ENCODE measurements around the gene TMLHE. TPM values are rescaled to one million over a fixed set of nuclear protein-coding genes. Genes with fewer than 3 reads are reported as not detected.
"Not testable (repeated sequence)": the region's sequence is repeated elsewhere in the genome, so short reads cannot be mapped to it uniquely, and the experiment has no call there.

Gene TMLHE
- total and polyA plus RNA-seq, 2 donors (not counting 1 experiment from before 2014, with no cell fraction given) = 14.9 to 26.9 TPM

DNA sequence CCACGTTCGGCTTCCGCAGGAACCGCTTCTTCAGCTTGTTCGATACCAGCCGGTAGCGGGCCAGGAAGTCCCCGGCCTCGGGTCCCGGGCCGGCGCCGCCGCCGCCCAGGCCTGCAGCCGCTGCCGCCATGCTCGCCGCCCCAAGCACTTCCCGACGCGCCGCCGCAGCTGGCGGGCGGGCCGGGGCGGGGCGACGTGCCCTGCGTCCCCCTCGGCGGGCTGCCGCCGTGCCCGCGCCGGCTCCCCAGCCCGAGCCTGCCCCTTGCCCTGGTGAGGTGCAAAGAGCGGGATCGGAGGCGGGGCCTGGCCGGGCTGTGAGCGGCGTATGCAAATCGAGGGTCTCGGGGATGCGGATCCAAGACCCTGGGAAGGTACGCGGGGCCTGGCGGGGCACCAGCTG lies 154.3 kb downstream of the TMLHE start, which contains the start of gene F8A3:
TSS of gene F8A3 (minus strand) at position 150 of the 400 bp plus-strand sequence. CDS start at position 130, 20 bp downstream.
- H3K9me3 ChIP-seq (ENCODE audit: control extremely low read depth in 1 of 3, control insufficient read depth in 2 of 3, insufficient read depth in 1 of 3, low read length in 2 of 3); H2AFZ ChIP-seq (ENCODE audit: insufficient read depth, low read depth, low read length, poor library complexity, severe bottlenecking); H4K20me1 ChIP-seq (ENCODE audit: control insufficient read depth, insufficient read depth, low read length, poor library complexity, severe bottlenecking); intact Hi-C loops (cut with micrococcal nuclease); H3K27me3 Mint-ChIP-seq; CTCF ChIA-PET; H3K4me3 Mint-ChIP-seq; H3K27me3 ChIP-seq (replicated peaks in 1 of 4; ENCODE audit: control extremely low read depth in 1 of 4, control insufficient read depth in 3 of 4, insufficient read depth in 4 of 4, low read length in 3 of 4); H3K4me1 ChIP-seq (ENCODE audit: control insufficient read depth in 2 of 2, insufficient read depth in 2 of 2, low read length in 2 of 2); H3K79me2 ChIP-seq (ENCODE audit: control insufficient read depth, insufficient read depth, low read length); H3K4me2 ChIP-seq (replicated peaks; ENCODE audit: low read depth, low read length, poor library complexity, severe bottlenecking); H3K4me1 Mint-ChIP-seq; POLR2A ChIA-PET; DNase-seq; H3K27ac Mint-ChIP-seq; H3K27ac ChIP-seq (ENCODE audit: low read length in 2 of 2); H3K9me3 Mint-ChIP-seq (ENCODE audit: insufficient read depth); H3K4me3 ChIP-seq (ENCODE audit: control extremely low read depth in 1 of 5, extremely low read depth in 1 of 5, insufficient read depth in 1 of 5, low read depth in 2 of 5, low read length in 4 of 5); H3K36me3 ChIP-seq (replicated peaks in 1 of 2; ENCODE audit: control extremely low read depth in 1 of 2, control insufficient read depth in 1 of 2, extremely low read depth in 1 of 2, insufficient read depth in 2 of 2, low read length in 1 of 2); H3K9ac ChIP-seq (ENCODE audit: low read length): not testable (repeated sequence)
- no CpG with 5 or more reads among the region's 51 CpGs for WGBS (ENCODE audit: insufficient coverage)
- peak; percentile 79 for ATAC-seq (ENCODE audit: low read depth)

DNA sequence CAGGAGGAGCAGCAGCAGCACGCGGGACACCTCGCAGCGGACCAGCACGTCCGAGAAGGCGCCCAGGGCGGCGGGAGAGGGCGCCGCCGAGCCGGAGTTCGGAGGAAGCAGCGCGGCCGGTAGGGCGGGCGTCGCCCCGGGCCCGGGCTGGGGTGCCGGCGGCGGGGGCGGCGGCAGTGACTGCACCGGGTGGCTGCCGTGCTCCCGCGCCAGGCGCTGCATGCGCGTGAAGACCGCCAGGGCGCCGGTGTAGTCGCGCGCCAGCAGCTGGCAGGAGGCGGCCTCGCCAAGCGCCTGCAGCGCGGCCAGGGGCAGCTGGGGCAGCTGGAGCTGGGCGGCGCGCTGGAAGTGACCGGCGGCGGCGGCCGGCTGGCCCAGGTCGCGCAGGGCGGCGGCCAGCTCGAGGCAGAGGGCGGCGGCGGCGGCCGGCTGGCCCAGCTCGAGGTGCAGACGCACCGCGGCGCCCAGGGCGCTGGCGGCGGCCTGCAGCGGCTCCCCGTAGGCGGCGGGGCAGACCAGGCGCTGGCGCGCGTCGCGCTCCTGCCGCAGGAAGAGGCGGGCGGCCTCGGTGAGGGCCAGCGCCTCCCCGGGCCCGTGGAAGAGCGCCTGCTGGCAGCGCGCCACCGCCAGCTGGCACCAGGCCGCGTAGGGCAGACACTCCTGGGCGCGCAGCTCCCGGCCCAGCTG lies 154.8 kb downstream of the TMLHE start:
- H3K4me3 ChIP-seq (ENCODE audit: control extremely low read depth in 1 of 5, extremely low read depth in 1 of 5, insufficient read depth in 1 of 5, low read depth in 2 of 5, low read length in 4 of 5); H3K27ac ChIP-seq (ENCODE audit: low read length in 2 of 2); H3K4me1 ChIP-seq (ENCODE audit: control insufficient read depth in 2 of 2, insufficient read depth in 2 of 2, low read length in 2 of 2); H3K27me3 Mint-ChIP-seq; H3K36me3 ChIP-seq (replicated peaks in 1 of 2; ENCODE audit: control extremely low read depth in 1 of 2, control insufficient read depth in 1 of 2, extremely low read depth in 1 of 2, insufficient read depth in 2 of 2, low read length in 1 of 2); POLR2A ChIA-PET; H3K79me2 ChIP-seq (ENCODE audit: control insufficient read depth, insufficient read depth, low read length); H3K27ac Mint-ChIP-seq; H3K4me3 Mint-ChIP-seq; H3K4me2 ChIP-seq (replicated peaks; ENCODE audit: low read depth, low read length, poor library complexity, severe bottlenecking); H3K27me3 ChIP-seq (replicated peaks in 1 of 4; ENCODE audit: control extremely low read depth in 1 of 4, control insufficient read depth in 3 of 4, insufficient read depth in 4 of 4, low read length in 3 of 4); H3K9ac ChIP-seq (ENCODE audit: low read length); H4K20me1 ChIP-seq (ENCODE audit: control insufficient read depth, insufficient read depth, low read length, poor library complexity, severe bottlenecking); H2AFZ ChIP-seq (ENCODE audit: insufficient read depth, low read depth, low read length, poor library complexity, severe bottlenecking); H3K9me3 Mint-ChIP-seq (ENCODE audit: insufficient read depth); H3K9me3 ChIP-seq (ENCODE audit: control extremely low read depth in 1 of 3, control insufficient read depth in 2 of 3, insufficient read depth in 1 of 3, low read length in 2 of 3); intact Hi-C loops (cut with micrococcal nuclease); CTCF ChIA-PET; H3K4me1 Mint-ChIP-seq; DNase-seq: not testable (repeated sequence)
- WGBS (ENCODE audit: insufficient coverage) = no CpG with 5 or more reads among the region's 97 CpGs
- ATAC-seq (ENCODE audit: low read depth) = peak; percentile 64
